Suppressor macrophage (primary cell): ENCODE data around the gene C1orf226.
A peak's percentile ranks its signal among the peaks of the same experiment; 100 is the strongest.
"Not testable (repeated sequence)": the region's sequence is repeated elsewhere in the genome, so short reads cannot be mapped to it uniquely, and the experiment has no call there.

Experiments
- DNase-seq, 4 experiments: peaks; one replicate each; pipeline ENCODE4 v3.0.0-alpha.2; 2020 to 2022

C1orf226 gene

GRCh38 chr1:162412002-162412401, 30.5 kb downstream of the C1orf226 start, which contains the start of gene SH2D1B:
Gene SH2D1B (minus strand): TSS chr1:162412136. CDS start chr1:162412016, 120 bp downstream.
- DNase-seq = no peak

- DNase-seq = no peak
Measured at GRCh38 chr1:162416215-162416614, 34.7 kb downstream of the C1orf226 start.

- DNase-seq = no peak
Measured at GRCh38 chr1:162416909-162417308, 35.4 kb downstream of the C1orf226 start.

GRCh38 chr1:162417650-162418049, 36.1 kb downstream of the C1orf226 start:
- DNase-seq = no peak

GRCh38 chr1:162418584-162418983, 37.1 kb downstream of the C1orf226 start:
- DNase-seq = not testable (repeated sequence)

- DNase-seq = not testable (repeated sequence)
Measured at GRCh38 chr1:162419450-162419931, 38.0 kb downstream of the C1orf226 start.

- DNase-seq = no peak
Measured at GRCh38 chr1:162420120-162420519, 38.6 kb downstream of the C1orf226 start.

GRCh38 chr1:162421258-162422164, 40.0 kb downstream of the C1orf226 start:
- DNase-seq = no peak

GRCh38 chr1:162422662-162423375, 41.3 kb downstream of the C1orf226 start:
- DNase-seq = peak; percentile 69 to 93 (median 81)

GRCh38 chr1:162430583-162430982, 49.1 kb downstream of the C1orf226 start:
- DNase-seq = no peak

GRCh38 chr1:162432977-162433713, 51.6 kb downstream of the C1orf226 start:
- DNase-seq = not testable (repeated sequence)
